NCI-H1417 (cell line): Measurements from ENCODE around the gene ANP32A.

Source experiments
- DNase-seq, 3 experiments: peaks; one replicate each; lab custom pipeline; 2025; lab: John Stamatoyannopoulos, UW

ANP32A gene

GRCh38 chr15:68797599-68798345 lies 22.9 kb downstream of the ANP32A start:
- DNase-seq: no peak

- no peak for DNase-seq
These were observed 23.5 kb downstream of the ANP32A start for GRCh38 chr15:68797191-68797590.

GRCh38 chr15:68796576-68796975 lies 24.1 kb downstream of the ANP32A start:
- no peak for DNase-seq

DNA sequence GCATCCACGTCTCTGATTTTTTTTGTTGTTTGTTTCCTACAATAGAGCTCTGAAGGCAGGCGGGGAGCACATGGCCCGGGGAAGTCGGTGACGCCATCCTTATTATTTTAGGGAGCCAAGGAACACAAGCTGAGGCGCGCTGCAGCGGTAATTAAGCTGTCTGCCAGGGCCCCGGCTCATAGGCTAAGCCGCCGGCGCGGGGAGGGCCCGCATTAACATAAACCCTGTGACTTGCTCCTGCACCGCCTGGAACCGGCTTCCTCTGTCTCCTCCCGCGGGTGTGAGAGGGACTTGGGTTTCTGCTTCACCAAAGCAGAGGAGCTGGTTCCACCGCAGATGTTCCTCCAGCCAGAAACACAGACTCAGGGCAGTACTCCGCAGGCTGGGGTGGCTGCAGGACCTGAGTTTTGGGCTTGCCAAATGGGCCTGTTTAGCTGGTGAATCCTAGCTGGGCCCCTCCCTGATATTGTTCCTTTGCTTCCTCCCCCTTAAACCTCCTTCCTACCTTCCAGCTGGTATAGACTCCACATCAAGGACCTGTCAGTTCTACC lies 25.3 kb downstream of the ANP32A start:
- DNase-seq: no peak

- DNase-seq: no peak
These were observed 25.8 kb downstream of the ANP32A start for GRCh38 chr15:68794863-68795262.

DNA sequence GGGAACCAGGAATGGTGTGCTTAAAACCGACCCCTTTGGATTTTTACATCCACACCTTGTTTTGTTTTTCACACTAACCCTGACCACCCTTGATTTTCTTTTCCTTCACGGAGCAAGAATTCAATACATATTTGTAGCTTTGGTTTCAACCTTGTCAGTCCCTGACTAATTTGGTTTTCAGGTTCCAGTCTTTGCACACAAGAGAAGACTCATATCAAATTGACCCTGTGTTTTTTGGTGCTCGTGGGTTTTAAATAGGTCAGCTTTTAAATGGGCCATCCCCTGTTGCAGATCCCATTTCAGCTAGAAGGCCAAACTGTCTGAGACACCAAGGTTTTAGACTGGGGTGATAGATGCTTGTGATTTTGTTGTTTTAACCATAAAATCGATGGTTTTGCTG lies 26.4 kb downstream of the ANP32A start:
- DNase-seq: no peak

GRCh38 chr15:68793776-68794175 lies 26.9 kb downstream of the ANP32A start:
- DNase-seq: no peak

DNA sequence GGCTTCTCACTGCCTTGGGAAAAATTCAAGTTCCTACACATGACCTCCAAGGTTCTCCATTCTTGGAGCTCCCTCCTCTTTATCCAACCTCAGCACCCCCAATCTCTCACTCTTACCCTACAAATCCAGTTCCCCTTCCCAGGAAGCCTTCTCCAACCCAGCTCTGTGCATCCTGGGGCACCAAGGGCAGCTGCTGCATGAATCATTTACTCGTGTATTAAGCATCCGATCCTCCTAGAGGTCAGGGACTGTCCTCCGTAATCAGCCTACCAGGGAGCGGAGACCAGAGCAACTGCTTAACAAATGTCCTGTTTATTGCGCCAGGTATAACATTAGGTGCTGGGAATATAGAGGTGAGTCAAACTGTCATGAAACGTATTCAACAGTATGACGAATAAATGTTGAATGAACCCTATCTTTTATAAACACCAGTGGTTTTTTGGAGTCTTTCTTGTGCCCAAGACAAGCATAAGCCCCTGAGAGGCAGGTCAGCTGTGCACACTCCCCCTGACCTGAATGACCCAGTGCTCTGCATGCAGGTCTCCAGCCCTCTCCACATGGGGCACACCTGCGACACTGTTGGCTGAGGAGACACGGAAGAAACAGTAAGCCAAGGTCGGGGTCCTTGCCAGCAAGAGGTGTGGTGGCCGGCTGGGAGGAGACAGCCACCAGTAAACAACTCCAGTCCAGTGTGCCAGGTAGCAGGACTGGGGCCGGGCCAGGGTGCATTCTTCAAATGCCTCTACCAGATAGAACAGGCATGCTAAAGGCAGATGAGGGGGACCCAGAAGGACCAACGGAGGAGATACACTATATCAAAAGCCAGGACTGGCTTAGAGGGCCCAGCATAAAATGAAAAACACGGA lies 27.6 kb downstream of the ANP32A start:
- no peak for DNase-seq

GRCh38 chr15:68791431-68792283 lies 29.0 kb downstream of the ANP32A start:
- DNase-seq: no peak

GRCh38 chr15:68790910-68791309 lies 29.8 kb downstream of the ANP32A start:
- DNase-seq: no peak

- no peak for DNase-seq
These were observed 30.5 kb downstream of the ANP32A start for GRCh38 chr15:68790242-68790575.

GRCh38 chr15:68789534-68790241 lies 31.0 kb downstream of the ANP32A start:
- DNase-seq: peak in 2 of 3 experiments; percentile 34 to 70

GRCh38 chr15:68789091-68789490 lies 31.6 kb downstream of the ANP32A start:
- DNase-seq: peak in 1 of 3 experiments; percentile 36

- no peak for DNase-seq
These were observed 32.5 kb downstream of the ANP32A start for GRCh38 chr15:68788264-68788624.

GRCh38 chr15:68787609-68788263 lies 33.0 kb downstream of the ANP32A start:
- peak in 2 of 3 experiments; percentile 31 to 66 for DNase-seq

- no peak for DNase-seq
These were observed 33.9 kb downstream of the ANP32A start for GRCh38 chr15:68786753-68787152.

- no peak for DNase-seq
These were observed 35.2 kb downstream of the ANP32A start for GRCh38 chr15:68785541-68785940.

DNA sequence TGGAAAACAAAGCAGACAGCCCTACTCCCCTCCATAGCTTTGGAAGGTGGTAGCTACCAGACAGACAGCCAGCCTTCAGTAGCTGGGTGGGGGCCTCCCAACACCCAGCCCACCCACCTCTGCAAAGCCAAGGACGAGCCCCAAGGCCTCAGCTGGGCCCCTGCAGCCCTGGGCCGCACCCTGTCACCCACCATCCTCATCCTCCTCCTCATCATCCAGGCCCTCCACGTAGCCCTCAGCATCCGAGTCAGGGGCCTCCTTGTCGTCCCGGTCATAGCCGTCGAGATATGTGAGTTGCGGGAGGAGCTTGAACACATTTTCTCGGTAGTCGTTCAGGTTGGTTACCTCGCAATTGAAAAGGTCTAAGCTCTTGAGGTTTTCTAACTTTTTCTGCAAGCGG lies 36.5 kb downstream of the ANP32A start:
- no peak for DNase-seq

GRCh38 chr15:68783226-68784058 lies 37.3 kb downstream of the ANP32A start:
- DNase-seq: peak in 2 of 3 experiments; percentile 29 to 44

DNA sequence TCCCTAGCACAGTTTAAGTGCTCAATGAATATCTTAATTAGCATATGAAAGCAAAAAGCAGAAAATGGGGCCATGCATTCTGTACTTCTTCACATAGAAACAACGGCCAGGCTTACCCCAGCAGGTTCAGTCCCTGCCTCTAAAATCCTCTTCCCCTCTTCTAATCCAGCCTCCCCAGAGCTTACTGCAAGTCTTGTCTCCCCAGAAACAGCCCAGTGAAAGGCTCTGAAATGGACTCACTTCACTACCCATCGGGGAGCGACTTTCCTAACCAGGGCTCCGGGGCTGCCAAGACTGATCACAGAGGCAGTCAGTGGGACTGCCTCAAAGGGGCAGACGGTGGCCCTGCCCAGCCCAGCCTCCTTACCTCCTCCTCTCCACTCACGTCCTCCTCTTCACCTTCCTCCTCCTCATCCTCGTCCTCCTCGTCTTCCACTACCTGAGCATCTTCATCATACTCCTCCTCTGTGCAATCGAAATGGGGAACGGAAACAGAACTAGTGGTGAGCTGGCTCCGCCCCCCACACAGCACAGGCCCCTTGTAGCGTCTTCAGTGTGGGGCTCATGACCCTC lies 38.0 kb downstream of the ANP32A start:
- no peak for DNase-seq
